ENCODE results near the gene FCGR1A.
"Not testable (repeated sequence)": the region's sequence is repeated elsewhere in the genome, so short reads cannot be mapped to it uniquely, and the experiment has no call there.

GRCh38 chr1:149764087-149764800, 18.2 kb upstream of the FCGR1A start:
- not testable (repeated sequence) for TF ChIP-seq CTCF (IDR thresholded peaks at IDR 0.05; ENCODE audit: low read length); EZH2 (IDR thresholded peaks at IDR 0.05; ENCODE audit: borderline replicate concordance, low read length)
